Activated T-helper 9 cell treated with anti-CD3 and anti-CD28 coated beads, Interleukin-2, amount 50 U/mL, for 16 hours (primary cell): ENCODE measurements around the gene XXYLT1.

Experiments used
- DNase-seq: peaks from one replicate; pipeline ENCODE4 v3.0.0-alpha.2; 2020; ENCODE audit warnings: low read depth

XXYLT1 gene

DNA sequence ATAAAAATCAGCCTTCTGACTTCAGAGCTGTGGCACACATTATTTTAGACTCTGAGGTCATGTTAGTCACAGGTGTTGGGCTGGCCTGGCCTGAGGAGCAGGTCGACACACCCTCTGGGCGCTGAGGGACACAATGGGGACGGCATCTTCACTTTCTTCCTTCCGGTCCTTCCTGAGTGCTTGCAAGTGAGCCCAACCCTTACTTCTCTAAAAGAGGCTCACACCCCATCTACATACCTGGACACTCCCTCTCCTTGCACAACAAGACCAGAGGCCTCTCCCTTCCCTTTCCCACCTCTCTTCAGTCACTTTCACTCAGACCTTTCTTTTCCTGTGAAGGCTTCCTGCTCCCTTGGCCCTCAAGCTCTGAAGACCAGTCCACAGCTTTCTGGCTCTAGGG is 85.4 kb downstream of the XXYLT1 start:
- no peak for DNase-seq

GRCh38 chr3:195184716-195185421 is 86.1 kb downstream of the XXYLT1 start:
- DNase-seq: no peak

DNA sequence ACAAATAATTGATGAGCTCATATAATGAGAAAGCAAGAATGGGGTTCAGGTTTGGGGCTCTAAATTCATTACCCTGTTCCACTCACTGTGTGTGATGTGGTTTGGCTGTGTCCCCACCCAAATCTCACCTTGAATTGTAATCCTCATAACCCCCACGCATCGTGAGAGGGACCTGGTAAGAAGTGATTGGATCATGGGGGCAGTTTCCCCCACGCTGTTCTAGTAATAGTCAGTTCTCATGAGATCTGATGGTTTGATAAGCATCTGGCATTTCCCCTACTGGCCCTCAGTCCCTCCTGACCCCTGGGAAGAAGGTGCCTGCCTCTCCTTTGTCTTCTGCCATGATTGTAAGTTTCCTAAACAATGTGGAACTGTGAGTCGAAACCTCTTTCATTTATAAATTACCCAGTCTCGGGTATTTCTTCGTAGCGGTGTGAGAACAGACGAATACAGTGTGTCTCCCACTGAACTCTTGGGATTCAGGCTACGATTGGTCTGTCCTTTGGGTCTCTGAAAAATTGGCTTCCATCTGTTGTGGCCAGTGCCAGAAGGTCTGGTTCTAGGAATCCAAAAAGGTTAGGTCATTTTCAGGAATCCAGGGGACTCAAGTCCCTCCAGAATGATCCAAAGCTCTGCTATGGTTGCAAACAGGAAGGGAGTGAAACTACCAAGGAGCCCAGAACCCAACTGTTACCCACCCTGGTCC is 87.7 kb downstream of the XXYLT1 start:
- peak; percentile 9 for DNase-seq

DNA sequence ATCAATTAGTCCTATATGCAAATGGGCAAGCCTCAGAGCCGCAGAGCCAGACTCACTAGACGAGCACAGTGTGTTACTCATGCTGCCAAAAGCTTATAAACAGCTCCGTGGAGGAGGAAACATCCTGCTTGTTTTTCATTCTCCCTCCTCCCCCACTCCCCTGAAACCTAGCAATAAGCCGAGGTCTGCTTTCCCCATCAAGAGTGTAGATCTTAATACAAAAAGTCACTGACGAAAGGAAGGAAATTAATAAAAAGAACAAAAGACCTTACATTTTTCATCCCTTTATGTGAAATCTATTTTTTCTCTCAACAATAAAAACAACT is 88.5 kb downstream of the XXYLT1 start:
- no peak for DNase-seq

- DNase-seq: no peak
Observed at GRCh38 chr3:195181741-195182469, 89.1 kb downstream of the XXYLT1 start.

DNA sequence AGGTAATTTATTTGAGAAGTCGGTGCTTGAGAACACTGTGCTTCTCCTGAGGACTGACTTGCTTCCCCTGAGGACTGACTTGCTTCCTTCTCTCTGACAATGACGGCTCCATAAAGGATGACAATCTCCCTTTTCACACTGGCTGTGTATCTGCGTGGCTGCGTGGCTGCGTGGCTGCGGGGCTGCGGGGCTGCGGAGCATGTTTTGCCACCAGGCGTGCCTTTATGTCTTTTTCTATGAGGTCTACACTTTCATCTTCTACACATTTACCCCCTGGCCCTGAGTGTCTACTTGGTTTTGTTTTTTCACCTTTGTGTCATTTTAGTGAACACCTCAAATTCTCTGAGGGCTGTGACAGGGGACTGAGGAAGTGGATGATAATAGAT is 89.9 kb downstream of the XXYLT1 start:
- DNase-seq: no peak

GRCh38 chr3:195180490-195181112 is 90.4 kb downstream of the XXYLT1 start:
- no peak for DNase-seq

- DNase-seq: no peak
Observed at GRCh38 chr3:195179776-195180489, 91.0 kb downstream of the XXYLT1 start.

DNA sequence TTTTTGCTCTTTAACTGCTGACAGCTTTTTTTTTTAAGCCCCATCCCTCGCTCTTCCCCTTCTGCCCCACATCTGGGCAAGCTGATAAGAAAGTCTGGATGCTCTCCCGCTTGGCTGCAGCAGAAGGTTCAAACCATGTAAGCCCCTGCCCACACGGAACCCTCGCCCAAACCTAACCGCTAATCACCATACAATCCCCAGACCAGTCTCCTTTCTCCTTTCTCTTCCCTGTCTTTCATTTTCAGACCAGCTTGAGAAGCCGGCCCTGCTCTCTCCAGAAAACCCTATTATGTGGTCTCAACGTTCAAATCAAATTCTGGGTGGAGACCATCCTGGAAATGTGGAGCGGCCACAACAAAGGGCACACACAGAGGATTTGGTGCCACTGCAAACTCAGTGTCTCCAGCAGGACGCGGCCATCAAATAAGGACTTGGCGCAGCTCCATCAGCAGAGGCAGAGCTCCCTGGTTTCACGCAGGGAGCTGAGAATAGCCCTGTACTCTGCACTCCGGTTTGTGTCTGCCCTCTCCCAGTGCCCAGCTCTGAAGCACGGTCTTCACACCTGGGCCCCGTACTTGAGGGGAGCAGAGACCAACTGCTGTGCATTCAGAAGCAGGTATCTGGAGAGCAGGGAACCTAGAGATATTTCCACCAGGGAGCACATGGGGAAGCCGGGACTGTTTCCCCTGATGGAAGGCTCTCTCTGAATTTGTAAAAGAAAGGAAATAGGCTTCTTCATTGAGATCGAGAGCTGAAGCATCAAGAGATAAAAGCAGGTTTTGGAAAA is 92.6 kb downstream of the XXYLT1 start:
- no peak for DNase-seq

- no peak for DNase-seq
Observed at GRCh38 chr3:195177422-195178123, 93.4 kb downstream of the XXYLT1 start.

DNA sequence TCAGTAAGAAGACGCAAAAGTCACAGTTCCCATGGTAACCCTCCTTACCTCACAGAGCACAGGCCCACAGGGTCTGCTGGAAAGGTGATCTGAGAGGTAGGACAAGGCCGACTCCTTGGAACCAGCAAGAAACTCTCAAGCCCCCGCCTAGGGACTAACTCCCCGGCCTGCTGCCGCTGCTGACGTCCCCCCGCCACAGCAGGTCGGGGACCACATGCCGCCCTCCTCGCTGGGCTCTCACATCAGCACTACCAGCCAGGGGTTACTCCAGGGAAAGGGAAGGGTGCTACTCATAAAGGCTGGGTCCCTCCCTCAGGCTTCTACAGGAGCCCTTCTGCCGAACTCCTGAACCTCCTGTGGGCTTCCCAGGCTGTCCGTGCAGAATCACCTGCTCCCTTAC is 94.2 kb downstream of the XXYLT1 start:
- DNase-seq: no peak

- DNase-seq: no peak
Observed at GRCh38 chr3:195175476-195176337, 95.3 kb downstream of the XXYLT1 start.

GRCh38 chr3:195175076-195175475 is 95.9 kb downstream of the XXYLT1 start:
- DNase-seq: no peak

GRCh38 chr3:195173657-195174056 is 97.3 kb downstream of the XXYLT1 start:
- no peak for DNase-seq

DNA sequence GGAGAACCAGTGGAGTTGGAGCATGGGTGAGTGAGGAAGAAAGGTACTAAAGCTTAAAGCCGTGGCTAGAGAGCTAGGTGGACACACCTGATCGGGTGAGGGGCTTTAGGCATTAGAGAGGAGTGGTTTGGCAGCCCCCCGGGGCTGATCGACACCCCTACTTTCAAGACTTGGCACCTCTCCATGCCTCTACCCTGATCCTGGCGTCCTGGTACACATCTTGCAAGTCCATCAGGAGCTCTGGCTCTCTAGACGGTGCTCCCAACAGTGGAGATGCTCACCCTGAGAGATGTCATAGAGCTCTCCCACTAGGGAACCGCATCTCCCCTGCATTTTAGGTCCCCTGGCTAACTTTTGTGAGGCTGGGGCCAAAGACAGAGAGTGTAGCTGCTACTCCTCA is 98.1 kb downstream of the XXYLT1 start:
- DNase-seq: no peak

- DNase-seq: no peak
Observed at GRCh38 chr3:195172039-195172684, 98.8 kb downstream of the XXYLT1 start.

DNA sequence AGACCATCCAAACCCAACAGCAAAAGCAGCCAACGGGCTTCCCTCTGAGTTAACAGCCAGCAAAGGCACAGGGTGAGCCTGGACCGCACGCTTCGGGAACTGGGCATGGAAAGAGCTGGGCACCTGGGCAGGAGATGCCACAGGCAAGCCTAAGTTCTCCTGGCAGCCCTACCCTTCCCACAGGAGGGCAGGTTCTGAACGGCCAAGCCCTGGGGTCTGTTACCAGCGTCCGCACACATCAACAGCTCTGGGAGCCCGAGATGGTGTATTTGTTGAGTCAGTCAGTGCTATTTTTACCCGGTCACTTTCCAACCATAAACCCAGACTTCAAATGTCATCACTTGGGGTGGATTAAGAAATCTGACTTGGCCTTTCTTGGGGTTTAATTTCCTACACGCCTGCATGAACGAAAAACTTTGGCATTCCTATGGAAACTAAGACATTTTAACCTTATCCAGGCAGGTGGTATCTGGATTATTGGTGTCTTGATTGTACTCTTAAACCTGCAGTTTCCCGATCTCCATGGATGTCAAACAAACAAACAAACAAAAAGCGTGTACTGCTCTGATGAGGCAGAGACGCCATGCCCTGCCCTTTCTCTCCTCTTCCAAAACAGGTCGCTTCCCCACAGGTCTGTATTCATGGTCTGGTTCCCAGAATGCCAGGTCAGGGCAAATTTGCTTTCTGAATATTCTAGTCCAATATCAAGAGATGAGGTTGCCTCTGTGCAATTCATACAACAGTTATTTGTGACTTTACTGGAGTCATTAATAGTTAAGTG is 99.7 kb downstream of the XXYLT1 start:
- DNase-seq: no peak

DNA sequence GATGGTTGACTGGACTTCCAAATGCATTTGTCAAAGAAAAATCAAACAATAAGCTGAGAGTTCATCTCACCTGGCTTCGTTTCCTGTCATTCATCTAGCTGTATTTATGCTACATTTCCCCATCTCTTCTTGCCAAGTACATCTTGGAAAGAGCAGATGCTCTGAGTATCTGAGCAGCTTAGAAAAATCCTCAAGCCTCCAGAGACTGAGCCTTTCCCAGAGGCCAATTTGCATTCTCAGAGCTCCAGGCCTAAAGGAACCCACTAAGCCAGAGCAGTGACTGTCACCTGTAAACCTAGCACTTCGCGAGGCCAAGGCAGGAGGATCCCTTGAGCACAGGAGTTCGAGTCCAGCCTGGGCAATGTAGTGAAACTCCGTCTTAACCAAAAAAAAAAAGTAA is 100.5 kb downstream of the XXYLT1 start:
- no peak for DNase-seq
